Activated CD4-positive, alpha-beta T cell treated with anti-CD3 and anti-CD28 coated beads, Interleukin-2, amount 50 U/mL, for 24 hours (primary cell): ENCODE results near the gene SOX30.

Source experiments
- DNase-seq, 2 donors: peaks; one replicate each; pipeline ENCODE4 v3.0.0-alpha.2; 2020; ENCODE audit warnings: low read depth in 1 of 2, low spot score in 1 of 2

The SOX30 gene

DNA sequence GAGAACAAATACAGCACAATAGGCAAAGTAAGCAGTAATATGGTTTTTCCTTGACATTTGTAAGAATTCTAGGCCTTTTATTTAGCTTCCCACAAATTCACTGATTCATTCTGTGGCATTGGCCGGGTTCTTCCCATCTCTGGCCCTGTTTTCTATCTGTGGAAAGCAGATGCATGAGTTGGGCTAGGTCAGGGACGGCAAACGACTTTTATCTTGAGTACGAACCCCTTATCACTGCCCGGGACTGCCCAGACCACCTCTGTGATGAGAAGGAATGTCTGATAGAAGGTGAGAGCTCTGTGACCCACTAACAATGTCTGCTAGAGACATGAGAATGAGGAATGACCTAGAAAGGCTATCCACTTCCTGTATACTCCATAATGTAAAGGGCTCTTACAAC lies 41.2 kb downstream of the SOX30 start:
- DNase-seq, result no peak

DNA sequence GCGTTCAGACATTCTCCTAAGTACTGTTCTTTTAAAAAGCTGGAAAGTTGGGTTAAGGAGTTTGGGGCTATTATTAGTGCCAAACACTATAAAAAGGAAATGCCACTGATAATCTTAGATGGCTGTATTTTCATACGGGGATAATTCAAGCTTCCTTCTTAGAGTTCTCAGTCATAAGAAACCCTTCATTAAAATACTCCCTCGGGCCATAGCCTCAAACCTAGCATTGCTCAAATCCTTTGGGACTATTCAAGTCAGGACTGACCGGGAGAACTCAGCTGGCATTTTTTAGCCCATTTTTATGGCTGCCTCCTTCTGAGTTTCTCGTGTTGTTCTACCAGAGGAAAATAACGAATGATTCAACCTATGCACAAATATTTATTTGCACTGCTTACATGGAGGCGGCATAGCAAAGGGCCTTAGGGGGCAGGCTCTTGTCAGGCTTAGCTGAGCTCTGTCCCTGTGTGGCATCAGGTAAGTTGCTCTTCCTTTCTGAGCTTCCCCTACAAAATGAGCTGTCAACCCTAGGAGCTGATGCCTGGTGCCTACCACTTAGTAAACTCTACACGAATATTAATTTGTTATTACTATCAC lies 43.2 kb downstream of the SOX30 start:
- DNase-seq, result no peak

DNA sequence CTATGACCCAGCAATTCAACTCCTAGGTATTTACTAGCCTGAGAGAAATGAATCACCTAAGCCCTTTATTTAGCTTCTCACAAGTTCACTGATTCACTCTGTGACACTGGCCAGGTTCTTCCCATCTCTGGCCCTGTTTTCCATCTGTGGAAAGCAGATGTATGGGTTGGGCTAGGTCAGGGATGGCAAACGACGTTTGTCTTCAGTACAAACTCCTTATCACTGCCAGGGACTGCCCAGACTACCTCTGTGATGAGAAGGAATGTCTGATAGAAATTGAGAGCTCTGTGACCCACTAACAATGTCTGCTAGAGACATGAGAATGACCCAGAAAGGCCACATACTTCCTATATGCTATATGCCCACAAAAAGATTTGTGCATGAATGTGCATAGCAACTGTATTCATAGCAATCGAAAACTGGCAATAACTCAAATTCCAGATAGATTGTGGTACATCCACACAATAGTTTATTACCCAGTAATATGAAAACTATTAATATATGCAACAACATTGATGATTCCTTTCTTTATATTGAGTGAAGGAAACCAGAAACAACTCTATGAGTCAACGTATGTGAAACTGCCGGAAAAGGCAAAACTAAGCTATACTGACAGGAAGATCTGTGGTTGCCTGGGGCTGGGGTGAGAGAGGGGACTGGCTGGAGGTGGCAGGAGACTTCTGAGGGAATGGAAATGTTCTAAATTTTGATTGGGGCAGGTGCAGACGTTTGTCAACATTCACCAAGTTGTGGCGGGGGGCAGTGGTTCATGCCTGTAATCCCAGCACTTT lies 44.7 kb downstream of the SOX30 start:
- peak in 1 of 2 donors; percentile 61 for DNase-seq

DNA sequence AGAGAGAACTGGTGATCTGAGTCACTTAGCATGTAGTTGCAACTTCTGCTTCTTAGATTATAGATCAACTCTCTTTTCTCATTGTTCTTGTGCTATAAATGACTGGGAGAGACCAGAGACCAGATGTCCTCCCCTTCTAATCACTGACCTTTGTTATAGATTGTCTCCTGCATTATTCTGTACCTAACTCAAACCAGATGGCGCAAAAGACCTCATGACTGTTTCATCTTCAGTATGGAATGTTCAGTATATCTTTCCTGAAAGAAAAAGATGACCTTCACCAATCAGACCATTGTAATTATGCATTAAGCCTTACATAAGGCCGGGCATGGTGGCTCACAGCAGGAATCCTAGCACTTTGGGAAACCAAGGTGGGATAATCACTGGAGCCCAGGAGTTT lies 46.2 kb downstream of the SOX30 start:
- no peak for DNase-seq

DNA sequence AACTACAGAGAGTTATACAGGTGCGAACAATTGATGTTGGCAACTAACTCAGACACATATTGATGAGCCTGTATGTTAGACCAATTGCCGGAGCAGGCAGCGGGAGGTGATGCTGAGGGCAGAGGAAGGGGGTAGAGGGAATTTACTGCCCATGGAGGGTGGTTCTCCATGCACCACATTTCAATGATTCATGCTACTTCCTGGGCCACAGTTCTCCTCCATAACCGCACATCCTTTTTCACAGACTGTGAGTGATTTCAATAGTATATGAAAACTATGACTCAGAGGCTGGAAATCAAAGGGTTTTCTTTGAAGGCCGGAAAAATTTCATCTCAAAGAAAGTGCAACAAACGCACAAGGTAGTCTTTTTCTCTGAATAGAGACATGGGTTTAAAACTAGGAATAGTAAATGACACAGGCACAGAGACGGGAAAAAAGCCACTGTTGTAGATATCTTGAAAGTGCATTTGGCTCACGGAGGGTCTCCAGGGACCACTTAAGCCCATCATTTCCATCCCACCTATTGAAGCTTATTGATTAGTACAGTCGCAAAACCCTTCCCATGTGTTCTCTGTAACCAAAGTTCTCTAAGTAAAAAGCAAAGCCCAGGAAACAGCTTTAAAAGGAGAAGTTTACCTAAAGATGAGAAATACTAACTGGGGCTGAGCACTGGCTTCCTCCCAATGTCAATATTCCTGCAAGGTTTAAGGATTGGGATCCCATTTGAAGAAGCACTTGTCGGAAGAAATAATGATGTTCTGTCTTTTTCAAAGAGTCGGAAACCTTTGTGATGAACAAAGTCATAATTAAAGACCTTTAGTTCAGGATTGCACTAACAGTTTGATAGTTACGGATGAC lies 48.7 kb downstream of the SOX30 start:
- DNase-seq, result peak in 1 of 2 donors; percentile 62

DNA sequence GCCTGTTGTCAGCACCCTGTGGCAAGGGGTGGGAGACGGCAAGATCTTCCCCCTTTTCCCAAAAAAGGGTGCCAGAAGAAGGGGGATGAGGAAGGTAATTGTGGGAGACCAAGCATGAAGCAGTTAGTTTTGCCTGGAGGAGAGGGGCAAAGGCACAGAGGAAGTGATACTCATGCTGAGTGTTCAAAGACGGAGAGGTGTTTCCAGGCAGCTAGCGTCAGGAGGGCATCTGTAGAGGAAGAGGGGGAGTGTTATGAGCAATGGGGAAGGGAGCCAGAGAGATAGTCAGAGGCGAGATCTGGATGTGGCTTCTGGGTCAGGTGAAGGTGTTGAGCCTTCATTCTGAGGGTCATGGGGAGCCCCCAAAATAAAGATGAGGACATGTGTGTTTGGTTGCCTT lies 49.7 kb downstream of the SOX30 start:
- DNase-seq, result no peak

DNA sequence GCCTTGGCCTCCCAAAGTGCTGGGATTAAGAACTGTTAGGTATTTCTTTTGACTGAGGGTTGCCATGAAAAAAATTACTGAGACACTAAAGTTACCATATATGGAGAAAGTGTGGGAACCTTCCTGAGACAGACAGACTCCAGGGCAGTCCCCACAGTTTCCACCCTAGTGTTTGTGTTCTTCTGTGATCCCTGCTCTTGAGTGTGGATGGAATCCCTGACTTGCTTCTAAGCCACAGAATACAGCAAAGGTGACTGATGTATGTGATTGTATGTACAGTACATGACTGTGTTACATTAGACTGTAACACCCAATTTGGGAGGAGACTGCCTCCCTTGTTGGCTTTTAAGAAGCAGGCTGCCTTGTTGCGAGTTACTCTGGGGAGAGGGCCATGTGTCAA lies 52.0 kb downstream of the SOX30 start:
- DNase-seq, result no peak

DNA sequence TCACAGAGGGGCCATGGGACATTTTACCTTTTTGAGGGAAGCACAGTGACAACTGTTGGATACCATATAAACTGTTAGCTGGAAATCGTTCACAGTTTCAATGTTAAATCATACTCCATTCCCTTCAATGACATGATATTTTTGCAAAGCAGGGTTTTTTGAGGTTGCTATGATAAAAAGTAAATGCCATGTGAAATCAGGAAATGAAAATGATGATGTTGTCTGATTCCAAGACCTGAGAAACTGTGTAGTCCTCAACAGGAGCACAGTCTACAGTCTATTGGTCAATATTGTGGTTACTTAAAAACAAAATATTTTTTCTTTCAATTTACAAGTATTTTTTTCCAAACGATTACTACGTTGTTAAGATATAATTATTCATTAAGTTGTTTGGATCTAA lies 52.7 kb downstream of the SOX30 start:
- no peak for DNase-seq

DNA sequence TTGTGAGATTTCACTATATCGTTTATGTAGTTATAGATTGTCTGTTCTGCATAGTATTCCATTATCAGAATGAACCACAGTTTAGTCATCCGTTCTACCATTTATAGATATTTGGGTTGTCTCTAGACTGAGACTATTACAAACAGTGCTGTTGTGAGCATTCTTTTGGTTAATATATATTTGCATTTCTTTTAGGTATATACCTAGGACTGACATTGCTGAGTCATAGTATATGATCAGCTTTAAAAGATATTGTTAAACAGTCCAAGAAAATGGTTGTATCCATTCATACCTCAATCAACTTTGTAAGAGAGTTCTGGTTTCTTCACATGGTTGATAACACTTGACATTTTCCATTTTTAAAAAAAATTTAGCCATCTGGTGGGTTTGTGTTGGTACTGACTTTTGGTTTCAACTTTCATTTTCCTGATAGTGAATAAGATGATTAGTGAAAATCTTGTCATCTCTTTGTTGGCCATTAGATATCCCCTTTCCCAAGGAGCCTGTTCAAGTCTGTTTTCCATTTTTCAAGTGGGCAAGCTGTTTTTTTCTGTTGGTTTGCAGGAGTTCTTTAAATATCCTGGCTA lies 53.8 kb downstream of the SOX30 start:
- DNase-seq, result no peak

DNA sequence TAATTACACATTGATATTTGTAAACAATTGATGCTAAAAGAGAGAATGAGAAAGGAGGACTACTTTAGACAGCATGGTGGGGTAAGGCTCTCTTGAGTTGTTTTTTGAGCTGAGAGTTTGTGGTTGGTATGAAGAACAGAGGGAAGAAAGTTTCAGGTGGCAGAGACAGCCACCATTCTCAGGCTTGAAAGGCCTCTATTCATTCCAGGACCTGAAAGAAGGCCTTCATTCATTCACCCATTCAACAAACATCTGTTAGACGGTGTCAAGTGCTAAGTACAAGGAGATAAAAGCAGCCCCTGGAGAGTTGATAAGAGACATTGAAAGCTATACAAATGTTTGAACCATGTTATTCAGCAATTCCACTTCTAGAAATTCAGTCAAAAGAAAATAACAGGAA lies 55.0 kb downstream of the SOX30 start:
- DNase-seq, result no peak

DNA sequence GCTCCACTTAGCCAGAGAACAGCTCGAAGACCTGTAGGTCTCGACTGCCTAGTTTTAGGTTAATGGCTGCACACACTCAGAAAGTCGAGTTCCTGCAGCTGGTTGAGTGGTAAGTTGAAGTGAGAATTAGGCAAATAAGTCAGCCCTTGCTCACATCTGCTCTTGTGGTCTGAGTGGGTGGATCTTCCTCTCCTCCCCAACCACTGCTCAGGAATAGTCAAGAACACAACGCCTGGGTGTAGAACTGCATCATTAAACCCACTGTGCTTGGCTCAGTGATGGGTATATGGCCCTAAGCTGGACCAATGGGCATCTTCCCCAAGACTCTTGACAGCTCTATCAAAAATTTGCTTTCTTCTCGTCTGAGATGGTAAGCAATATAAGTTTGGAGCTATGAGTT lies 55.8 kb downstream of the SOX30 start:
- no peak for DNase-seq

DNA sequence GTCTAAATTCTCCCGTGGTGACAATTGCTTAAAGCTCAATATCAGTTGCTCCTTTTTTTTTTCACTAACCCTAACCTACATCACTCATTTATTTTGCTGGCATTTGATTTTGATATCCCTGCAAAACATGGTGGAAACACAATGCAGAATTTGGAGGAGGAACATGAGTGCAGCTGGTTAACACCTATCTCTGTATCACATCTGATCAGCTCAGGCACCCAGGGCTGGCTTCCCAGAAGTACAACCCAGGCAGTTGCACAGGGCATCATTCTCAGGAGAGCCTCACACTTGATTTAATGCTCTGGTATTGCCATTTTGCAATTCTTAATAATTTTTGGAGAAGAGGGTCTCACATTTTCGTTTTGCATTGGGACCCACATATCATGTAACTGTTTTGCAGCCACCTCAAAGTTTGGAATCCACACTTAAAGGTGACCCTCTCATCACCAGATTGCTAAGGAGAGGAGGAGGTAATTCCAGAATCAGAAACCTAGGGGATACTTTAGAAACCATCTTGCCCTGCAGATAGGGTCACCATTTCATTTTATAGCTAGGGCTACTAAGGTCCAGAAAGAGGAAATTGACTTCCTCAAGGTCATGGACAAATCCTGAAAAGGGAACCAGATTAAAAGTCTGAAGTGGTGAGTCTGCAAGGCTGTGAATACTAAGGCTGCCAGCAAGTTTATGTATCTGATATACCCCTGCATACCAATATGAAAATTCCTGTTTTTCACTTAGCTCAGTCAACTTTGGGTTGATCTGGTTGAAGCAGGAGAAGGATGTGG lies 57.4 kb downstream of the SOX30 start:
- DNase-seq, result no peak

DNA sequence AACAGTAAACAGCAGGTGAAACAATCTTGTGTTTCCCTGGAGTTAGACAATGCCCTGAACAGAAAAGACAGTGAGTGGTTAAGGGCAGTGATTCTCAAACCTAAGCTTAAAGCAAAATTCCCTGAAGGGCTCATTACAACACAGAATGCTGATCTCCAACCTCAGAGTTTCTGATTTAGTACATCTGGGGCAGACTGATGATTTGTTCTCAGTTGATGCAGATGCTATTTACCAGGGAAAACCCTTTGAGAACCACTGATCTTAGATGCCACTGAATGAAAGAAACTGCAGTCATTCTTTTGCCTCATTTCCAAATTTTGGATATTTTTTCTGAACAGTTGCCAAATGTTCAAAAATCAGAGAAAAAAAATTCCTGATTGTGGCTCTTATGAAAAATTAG lies 58.0 kb downstream of the SOX30 start:
- DNase-seq, result no peak

DNA sequence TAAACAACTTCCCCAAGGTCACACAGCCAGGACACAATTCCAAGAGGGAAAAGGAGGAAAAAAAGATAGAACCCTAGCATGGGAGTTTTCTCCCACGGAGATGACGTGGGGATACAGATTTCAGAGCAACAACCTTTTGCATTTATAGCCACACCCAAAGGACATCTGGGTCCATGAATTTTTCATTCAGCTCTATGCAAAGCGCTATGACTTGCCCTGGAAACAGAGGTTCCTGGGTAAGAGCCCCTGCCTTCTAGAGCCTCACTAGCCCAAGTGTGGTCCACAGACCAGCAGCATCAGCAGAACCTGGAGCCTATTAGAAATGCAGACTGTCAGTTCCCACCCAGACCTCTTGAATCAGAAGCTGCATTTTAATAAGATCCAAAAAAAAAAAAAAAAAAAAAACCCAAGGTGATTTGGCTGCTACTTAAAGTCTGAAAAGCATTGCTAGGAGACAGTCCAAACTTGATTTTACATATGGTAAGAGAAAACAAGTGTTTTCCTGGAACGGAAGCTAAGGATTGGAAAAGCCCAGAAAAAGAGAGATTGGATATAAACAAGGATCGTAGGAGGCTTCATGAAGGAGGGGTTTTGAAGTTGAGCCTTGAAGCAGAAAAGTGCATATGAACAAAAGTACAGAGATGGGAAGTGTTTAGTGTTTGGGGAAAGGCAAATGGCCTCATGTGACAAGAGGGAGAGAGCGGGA lies 59.0 kb downstream of the SOX30 start:
- no peak for DNase-seq

DNA sequence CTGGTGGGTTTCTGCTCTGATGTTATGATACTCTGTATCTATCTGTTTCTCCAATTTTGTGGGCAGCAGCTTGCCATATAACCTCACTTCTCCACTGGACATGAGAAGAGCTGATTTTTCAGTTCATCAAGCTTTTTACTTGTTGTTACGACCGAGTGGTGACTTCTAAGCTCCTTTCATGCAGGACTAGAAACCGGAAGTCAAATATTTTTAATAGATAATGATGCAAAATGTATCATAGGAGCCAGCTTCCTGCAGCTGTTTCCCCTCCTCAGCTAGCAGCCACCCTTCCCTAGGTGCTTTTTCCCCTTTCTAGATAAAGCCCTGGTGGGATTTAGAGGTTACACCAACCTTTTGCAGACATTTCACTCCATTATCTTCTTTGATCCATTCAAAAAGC lies 59.6 kb downstream of the SOX30 start:
- DNase-seq, result no peak

DNA sequence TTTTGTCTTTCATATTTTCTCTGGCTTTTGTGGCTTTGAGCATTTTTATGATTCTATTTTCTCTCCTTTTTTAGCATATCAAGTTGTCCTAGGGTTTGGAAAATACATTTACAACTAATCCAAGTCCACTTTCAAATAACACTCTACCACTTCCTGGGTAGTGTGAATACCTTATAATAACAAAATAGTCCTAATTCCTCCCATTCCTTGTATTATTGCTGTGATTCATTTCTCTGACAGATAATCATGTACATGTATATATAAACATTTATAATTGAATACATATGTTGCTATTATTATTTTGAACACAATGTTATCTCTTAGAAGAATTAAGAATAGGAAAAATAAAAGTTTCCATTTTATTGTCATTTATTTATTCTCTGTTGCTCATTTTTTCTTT lies 61.8 kb downstream of the SOX30 start:
- DNase-seq, result no peak

DNA sequence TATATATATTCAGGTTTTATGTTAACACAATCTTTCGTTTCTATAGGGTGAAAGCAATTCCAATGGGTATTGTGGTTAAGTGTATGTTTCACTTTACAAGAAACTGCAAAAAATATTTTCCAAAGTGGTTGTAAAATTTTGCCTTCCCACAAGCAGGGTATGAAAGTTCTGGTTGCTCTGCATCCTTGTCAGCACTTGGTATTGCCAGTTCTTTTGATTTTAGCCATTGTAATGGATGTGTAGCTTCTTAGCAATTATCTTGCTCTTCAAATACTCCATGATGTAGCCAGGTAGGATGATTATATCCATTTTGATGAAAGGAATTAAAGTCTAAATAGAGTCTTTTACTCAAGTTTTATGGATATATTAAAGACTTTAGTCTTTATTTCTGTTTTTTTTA lies 67.6 kb downstream of the SOX30 start:
- no peak for DNase-seq

DNA sequence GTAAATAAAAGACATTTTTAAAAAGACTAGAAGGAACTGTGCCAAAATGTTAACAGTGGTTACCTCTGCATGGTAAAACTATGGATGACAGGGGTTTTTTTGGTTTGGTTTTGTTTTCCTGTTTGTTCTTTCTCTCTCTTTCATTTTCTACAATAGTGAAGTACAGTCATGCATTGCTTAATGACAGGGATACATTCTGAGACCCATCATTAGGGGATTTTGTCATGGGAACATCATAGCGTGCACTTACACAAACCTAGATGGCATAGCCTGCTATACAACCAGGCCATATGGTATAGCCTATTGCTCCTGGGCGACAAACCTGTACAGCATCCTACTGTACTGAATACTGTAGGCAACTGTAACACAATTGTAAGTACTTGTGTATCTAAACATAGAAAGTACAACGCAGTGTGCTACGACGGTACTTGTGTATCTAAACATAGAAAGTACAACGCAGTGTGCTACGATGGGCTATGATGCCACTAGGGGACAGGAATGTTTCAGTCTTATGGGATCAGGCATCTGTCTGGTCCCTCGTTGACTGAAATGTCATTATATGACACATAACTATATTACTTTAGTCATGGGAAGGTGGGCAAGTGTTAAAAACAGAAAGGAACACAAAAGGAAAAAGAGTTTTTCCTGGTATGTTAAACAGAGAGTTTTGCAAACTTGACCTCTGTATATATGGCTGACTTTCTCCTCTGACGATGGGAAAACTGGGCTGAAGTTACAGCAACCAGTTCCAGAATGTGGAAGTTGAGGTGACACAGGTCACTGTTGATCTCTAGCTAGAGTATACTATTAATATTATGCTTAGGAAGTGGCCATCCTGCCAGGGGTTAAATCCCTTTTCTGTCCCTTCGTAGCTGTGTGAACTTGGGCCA lies 69.3 kb downstream of the SOX30 start:
- no peak for DNase-seq

DNA sequence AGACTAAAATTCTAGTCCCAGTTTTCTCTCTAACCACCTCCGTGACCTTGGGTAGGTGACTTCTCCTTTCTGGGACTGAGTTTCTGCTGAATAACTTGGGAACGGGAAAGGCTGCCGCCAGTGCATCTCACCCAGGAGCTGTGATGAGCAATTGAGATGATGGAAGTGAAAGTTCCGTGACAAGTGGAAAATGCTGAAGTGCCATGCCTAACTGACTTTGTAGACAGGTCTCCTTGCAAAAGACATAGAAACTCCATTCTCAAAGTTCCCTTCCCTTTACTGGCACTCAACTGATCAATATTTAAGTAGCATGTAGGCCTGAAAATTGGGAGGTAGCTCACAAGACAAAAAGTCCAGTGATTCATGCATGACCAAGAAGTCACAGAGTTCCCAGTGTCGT lies 70.3 kb downstream of the SOX30 start:
- no peak for DNase-seq
